GM10266 (cell line): ENCODE measurements around the gene GCAT.

Experiments
- DNase-seq: peaks from one replicate; pipeline ENCODE4 v3.0.0; 2012; ENCODE audit errors: extremely low spot score
- CTCF ChIP-seq: IDR thresholded peaks from 2 replicates; pipeline ENCODE4 v1.5.1; 2012; ENCODE audit warnings: mild to moderate bottlenecking, low read depth; ENCODE audit not compliant: control insufficient read depth, insufficient read depth; ENCODE audit errors: missing control alignments

GCAT gene

GRCh38 chr22:37804881-37805809, 2.6 kb upstream of the GCAT start:
- DNase-seq = peak; percentile 81
- no peak for TF ChIP-seq CTCF

- no peak for DNase-seq
- no peak for TF ChIP-seq CTCF
These were observed 1.9 kb upstream of the GCAT start for GRCh38 chr22:37805810-37806277.

DNA sequence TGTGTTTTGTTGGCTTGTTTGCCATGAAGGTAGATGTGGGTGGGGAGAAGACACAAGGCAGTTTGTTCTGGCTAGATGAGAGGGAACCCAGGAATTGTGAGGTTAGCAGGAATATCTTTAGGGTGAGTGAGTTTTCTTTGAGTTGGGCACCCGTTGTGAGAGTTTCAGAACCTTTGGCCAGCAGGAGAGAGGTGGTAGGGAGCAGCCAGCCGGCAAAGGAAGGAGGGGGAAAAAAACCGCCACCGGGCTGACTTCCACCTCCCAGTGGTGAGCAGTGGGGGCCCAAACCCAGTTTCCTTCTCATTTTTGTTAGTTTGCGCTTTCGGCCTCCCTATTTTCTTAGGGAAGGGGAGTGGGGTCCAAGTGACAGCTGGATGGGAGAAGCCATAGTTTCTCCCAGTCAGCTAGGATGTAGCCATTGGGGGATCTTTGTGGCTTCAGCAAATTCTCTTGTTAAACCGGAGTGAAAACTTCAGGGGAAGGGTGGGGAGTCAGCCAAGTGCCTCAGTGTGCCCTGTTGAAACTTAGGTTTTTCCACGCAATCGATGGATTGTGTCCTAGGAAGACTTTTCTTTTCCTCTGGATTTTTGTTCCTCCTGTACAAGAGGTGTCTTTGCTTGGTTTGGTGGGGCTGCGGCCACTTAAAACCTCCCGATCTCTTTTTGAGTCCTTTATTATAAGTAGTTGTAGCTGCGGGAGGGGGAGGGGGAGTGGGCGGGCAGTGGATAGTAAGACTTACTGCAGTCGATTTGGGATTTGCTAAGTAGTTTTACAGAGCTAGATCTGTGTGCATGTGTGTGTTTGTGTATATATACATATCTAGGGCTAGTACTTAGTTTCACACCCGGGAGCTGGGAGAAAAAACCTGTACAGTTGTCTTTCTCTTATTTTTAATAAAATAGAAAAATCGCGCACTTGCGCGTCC, 1.1 kb upstream of the GCAT start:
- DNase-seq = no peak
- TF ChIP-seq CTCF = no peak

- TF ChIP-seq CTCF = no peak
- DNase-seq = no peak
These were observed 542 bp downstream of the GCAT start for GRCh38 chr22:37808294-37808657.

DNA sequence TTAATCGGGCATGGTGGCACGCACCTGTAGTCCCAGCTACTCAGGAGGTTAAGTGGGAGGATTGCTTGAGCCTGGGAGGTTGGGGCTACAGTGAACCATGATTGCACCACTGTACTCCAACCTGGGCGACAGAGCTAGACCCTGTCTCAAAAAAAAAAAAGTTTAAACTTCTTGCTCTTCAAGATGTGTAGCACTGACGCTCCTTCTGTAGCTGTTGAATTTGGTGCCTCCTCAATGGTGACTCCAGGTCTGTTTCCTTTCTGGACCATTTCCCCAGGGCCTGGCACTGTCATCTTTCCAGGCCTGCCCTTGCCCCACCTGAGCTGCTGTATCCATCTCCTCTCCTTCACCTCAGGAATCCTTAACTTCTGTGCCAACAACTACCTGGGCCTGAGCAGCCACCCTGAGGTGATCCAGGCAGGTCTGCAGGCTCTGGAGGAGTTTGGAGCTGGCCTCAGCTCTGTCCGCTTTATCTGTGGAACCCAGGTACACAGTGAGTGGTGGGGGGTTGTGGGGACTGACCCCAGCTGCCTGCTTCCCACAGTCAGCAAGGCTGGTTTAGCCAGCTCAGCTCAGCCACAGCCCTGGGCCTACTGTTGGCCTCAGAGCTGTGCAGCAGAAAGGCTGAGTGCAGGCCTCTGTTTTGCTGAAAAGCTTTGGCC, 2.1 kb downstream of the GCAT start:
- TF ChIP-seq CTCF = no peak
- DNase-seq = no peak

GRCh38 chr22:37811867-37812266, 4.1 kb downstream of the GCAT start:
- no peak for DNase-seq
- no peak for TF ChIP-seq CTCF
